Ramos (cell line): Measurements from ENCODE around the gene DES.

Experiments
- in situ Hi-C: fragments of 300-500 bp; cut with MboI; formaldehyde crosslinking; loops from one replicate; pipeline ENCODE4 v1.14.3; 2022; ENCODE audit warnings: low sequenced_read_pairs; ENCODE audit not compliant: unreplicated experiment

Gene DES

GRCh38 chr2:219451661-219452360 is 33.6 kb downstream of the DES start:
- in situ Hi-C loops = no loop called here

- in situ Hi-C loops = no loop called here
These were observed 34.5 kb downstream of the DES start for GRCh38 chr2:219452361-219453317.

GRCh38 chr2:219453671-219454590 is 35.8 kb downstream of the DES start:
- in situ Hi-C loops = no loop called here

GRCh38 chr2:219455581-219455980 is 37.4 kb downstream of the DES start:
- in situ Hi-C loops = no loop called here

GRCh38 chr2:219457784-219458369 is 39.7 kb downstream of the DES start:
- in situ Hi-C loops = no loop called here

GRCh38 chr2:219458996-219459395 is 40.8 kb downstream of the DES start:
- in situ Hi-C loops = no loop called here

- in situ Hi-C loops = no loop called here
These were observed 41.5 kb downstream of the DES start for GRCh38 chr2:219459460-219460311.

- in situ Hi-C loops = no loop called here
These were observed 42.3 kb downstream of the DES start for GRCh38 chr2:219460424-219460926.

GRCh38 chr2:219461047-219461514 is 42.9 kb downstream of the DES start:
- in situ Hi-C loops = no loop called here

- in situ Hi-C loops = no loop called here
These were observed 43.5 kb downstream of the DES start for GRCh38 chr2:219461669-219462068.

- in situ Hi-C loops = no loop called here
These were observed 44.2 kb downstream of the DES start for GRCh38 chr2:219462349-219462748.

- in situ Hi-C loops = no loop called here
These were observed 46.3 kb downstream of the DES start for GRCh38 chr2:219464286-219465032.

- in situ Hi-C loops = no loop called here
These were observed 47.7 kb downstream of the DES start for GRCh38 chr2:219465659-219466561.

GRCh38 chr2:219466816-219467735 is 48.9 kb downstream of the DES start:
- in situ Hi-C loops = no loop called here

GRCh38 chr2:219467736-219468075 is 49.5 kb downstream of the DES start:
- in situ Hi-C loops = no loop called here
